GM18508 (cell line): ENCODE data around the gene GLB1L.
"Not testable (repeated sequence)": the region's sequence is repeated elsewhere in the genome, so short reads cannot be mapped to it uniquely, and the experiment has no call there.

Experiments used
- ATAC-seq: cut with Tn5 transposase; IDR thresholded peaks from one replicate; pipeline ENCODE4 v1.9.1; 2021; ENCODE audit warnings: moderate number of reproducible peaks; ENCODE audit not compliant: insufficient read depth, unreplicated experiment

The GLB1L gene

DNA sequence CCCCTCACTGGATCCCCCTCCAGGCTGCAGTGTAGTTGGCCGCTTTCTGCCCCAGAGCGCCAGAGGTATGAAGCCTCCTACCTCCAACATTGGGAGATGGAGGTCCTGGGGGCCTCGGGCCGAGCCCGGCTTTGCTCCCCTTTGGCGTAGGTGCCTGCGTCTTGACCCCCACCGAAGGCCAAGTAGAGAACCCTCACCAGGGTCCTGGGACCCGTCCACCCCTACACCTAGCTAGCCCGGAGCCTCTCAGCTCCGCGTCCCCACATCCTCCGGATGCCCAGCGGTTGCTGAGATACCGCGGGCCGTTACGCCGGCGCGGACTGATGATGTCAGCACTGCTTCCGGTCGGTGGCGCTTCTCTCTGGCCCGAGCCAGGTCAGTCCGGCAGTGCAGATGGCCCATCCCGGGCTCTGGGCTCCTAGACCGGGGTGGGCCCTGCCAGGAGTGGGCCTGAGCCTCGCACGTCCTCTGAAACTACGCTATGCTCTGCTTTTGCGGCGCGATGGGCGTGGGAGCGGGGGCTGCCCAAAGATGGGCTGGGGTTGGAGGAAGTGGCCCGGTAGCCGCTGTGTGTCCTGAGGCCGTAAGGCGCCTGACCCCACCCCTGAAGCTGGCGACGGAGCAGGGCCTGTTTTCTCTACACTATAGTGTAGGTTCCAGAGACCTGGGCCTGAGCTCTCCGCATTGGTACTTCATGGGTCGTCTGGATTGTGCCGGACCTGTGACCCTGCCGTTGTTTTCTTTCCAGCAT is at the start of gene GLB1L, which contains the start of gene STK16:
Gene GLB1L (minus strand): TSS at position 297 of the 751 bp plus-strand sequence. CDS start 1,871 bp downstream, outside the sequence.
Gene STK16 (plus strand): TSS at position 332 of the 751 bp plus-strand sequence. CDS start 521 bp downstream, outside the sequence.
- ATAC-seq = peak; percentile 41

DNA sequence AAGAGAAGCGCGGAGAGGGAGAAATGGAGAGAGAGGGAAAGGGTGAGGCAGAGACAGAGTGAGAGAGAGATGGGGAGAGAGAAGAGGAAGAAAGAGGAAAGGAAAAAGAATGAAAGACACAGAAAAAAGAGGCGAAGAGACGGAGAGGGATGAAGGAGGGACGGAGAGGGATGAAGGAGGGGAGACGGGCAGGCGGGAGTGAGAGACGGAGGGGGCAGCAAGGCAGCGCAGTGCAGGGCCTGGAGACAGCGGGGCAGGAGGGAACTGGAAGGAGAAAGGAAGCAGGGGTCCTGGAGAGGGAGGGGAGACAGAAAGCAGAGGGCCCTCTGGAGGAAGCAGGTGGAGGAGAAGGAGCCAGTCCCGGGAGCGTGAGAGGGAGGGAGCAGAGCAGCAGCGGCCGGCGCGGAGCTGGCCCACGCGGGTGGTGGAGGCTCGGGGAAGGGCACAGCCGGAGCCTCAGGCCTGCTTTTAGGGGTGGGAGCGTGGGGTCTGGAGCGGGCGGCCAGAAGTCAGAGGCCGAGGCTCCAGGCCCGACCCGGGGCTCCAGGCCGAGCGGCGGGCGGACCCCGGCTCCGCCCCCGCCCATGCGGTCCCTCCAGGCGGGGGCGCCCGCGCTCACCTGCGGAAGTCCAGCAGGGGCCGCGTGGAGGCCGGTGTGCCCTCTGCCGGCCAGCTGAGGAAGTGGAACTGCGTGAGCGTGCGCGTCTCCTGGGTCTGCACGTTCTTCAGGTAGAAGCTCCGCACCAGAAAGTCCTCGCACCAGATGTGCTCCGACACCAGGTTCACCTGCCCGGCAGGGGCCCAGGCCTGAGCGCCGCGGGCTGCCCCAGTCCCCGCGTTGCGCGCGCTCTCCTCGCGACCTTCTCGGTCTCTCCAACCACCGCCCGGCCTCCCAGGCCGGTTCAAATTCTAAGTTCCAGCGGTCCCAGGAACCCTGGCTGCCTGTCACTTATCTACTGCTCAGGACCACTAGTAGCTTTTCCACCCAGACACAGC is 49.4 kb upstream of the GLB1L start:
- peak; percentile 54 for ATAC-seq

DNA sequence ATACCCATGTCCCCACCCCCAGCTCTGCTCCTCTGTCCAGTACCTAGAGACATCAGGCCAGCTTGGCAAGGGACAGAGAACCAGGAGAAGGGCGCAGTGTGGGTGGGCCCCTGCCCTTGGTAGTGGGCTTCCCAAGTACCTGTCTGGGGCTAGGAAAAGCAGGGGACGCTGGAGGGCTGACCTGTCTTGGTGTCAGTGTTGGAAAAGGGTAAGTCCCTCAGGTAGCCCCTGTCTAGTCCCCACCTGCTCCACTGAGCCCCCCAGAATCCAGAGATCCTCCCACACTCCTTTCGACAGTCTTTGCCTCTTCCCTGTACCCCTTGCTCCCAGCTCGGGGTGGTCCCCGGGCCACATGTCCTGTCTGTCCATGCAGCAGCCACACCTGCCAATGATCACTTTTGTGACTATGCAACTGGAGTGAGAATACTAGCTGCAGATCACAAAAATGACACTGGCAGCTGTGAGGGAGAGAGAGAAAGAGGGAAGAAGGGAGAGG is 48.5 kb upstream of the GLB1L start:
- ATAC-seq = no peak

DNA sequence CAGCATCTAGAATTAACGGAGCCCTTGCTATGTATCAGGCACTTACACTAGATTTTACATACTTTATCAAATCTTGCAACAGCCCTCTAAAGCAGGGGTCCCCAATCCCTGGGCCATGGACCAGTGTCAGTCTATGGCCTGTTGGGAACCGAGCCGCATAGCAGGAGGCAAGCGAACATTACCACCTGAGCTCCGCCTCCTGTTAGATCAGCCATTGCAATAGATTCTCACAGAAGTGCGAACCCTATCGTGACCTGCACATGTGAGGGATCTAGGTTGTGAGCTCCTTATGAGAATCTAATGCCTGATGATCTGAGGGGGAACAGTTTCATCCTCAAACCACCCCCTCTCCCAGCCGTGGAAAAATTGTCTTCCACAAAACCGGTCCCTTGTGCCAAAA is 47.4 kb upstream of the GLB1L start:
- no peak for ATAC-seq

DNA sequence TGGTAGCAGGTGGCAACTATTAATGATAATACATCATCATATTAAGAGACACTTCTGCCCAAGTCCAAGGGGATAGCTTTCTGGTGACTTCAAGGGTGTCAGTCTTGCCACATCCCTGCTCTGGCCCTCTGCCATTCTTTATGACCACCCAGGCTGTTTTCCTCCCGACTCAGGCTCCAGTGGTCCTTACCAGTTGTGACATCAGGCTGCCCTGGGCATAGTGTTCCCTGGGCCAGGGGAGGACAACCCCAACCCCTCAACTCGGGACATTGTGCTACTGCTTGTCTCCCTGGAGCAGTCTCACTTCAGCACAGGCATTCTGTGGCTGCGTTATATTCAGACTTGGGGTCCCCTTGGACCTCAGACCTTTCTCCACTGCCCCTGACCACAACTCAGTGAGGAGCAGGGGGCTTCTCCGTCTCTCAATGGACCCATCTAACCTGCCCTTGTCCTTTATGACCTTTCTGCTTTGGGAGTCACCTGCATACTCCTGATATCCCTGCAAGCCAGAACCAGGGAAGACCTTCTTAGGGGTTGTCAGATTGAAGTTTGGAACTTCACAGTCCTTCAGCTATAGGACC is 46.8 kb upstream of the GLB1L start:
- ATAC-seq = no peak

DNA sequence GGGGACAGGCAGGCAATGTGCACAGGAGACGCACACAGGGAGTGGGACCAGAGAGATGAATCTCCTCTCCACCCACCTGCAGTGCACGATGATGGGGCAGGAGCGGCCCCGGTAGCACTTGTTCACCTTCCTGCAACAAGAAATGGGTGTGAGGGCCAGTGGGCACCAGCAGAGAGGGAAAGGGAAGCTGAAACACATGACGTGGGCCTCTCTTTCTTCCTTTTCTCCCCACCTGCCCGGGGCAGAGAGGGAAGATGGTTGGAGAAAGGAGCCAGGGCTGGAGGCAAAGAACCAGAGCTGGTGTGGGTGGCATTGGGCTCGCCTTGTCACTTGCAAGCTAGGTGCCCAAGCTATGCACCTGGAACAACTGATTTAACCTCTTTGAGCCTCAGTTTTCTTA is 46.1 kb upstream of the GLB1L start:
- no peak for ATAC-seq

DNA sequence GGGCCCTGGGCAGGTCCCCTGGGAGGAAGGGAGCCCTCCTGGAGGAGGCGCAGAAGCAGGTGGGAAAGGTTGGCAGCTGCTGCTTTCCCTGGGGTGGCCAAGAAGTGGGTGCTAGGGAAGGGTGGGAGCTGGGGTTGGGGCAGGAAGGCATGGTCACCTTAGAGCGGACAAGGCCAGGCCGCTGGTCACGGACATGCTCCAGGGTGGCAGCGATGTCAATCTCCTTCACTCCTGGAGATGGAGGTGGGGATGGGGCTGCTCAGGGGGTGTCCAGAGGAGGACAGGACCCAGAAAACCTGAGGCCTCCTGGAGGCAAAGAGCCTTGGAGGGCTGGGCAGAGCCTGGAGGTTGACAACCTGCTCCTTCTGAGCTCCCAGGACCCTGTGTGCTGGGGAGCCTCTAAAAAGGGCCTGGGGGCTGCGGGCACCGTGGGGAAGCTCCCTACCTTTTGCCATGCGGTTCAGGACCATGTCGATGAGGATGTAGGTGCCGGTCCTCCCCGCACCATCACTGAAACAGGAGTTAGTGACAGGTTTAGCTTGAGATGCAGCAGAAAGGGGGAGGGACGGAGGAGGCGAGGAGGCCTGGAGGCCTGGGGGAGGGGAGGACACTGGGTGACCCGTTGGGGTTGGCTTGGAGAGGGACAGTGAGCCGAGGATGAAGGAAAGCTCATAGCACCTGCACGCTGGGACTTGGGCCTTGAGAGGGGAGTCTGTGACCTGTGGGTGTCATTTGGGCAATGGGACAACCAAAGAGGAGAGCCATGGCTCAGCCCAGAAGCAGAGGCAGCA is 45.3 kb upstream of the GLB1L start:
- no peak for ATAC-seq

DNA sequence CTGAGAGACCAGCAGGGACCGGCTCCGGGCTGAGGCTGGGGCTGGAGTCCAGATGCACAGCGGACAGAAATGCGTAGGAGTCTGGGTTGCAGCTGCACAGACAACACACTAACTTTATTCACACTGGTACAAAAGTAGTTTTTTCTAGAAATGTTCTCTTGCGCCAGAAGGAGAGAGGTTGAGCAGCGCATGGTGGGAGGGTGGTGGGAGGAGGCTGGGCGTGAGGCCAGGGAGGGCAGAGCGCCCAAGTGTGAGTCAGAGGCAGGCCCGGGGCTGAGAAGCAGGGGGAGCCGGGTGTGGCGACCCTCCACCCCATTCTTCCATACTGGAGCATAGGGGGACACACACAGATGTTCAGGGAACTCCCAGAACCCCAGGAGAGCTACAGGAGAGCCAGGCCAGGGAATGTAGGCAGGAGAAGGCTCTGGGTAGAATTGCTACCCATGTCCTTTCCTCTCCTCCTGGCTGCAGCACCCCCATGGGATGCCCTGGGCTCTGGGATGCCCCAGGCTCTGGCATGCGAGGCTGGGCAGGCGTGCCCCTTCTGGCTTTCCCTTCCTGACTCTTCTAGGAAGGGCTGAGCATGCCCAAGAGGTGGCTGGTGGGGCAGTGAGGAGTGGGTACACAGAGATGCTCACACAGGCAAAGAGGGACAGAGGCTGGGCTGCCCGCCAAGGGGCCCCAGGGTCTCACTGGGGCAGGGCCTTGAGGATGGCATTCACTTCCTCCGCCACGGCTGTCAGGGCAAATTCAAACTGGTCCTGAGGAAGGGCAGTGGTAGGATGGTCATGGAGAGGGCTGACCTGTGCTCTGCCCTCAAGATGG is 44.5 kb upstream of the GLB1L start:
- no peak for ATAC-seq

DNA sequence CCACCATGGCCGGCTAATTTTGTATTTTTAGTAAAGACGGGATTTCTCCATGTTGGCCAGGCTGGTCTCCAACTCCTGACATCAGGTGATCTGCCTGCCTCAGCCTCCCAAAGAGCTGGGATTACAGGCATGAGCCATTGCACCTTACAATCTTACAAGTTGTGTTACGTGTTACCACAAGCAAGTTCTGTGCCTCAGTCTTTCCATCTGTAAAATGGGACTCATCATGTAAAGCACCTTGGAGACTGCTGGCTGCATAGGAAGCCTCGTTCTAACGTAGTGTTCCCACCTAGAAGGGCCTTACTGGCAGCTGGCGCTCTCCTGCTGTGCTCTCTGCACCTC is 43.9 kb upstream of the GLB1L start:
- ATAC-seq = no peak

DNA sequence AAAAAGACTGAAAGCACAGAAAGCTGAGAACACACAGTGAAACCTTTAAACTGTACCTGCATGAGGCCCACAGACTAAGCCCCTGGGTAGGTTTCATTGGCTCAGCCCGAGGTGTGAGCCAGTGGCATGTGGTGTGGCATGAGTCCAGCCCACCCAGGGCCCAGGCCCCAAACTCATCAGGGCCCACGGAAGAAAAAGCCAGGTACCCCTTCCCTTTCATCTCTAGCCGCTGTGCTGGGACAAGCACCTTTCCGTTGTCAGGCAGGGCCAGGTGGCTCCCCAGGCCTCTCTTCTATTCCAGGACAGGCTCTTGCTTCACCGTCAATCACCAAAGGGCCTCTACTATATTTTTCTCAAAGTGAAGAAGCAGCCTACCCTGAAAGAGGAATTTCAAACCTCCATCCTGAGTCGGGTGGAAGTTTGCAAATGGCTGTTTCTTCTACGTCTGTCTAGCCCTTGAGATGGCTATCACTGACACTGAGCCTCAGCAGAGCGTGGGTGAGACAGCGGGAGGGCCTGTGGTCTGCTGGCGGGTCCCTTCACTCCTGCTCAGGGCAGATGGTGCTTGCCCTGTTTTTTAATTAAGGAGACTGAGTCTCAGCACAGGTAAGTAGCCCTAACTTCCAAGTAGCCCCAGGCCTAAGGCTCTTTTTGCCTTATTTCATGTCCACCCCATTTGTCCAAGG is 42.5 kb upstream of the GLB1L start:
- ATAC-seq = no peak

DNA sequence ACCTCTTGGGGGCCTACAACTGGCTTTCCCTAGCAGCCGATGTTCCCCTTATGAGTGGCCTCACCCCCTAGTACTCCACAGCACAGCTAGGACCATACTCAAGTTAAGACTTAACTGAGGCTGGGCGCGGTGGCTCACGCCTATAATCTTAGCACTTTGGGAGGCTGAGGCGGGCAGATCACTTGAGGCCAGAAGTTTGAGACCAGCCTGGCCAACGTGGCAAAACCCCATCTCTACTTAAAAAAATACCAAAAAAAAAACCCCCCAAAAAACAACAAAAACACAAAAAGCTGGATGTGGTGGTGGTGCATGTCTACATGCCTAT is 41.8 kb upstream of the GLB1L start:
- not testable (repeated sequence) for ATAC-seq

DNA sequence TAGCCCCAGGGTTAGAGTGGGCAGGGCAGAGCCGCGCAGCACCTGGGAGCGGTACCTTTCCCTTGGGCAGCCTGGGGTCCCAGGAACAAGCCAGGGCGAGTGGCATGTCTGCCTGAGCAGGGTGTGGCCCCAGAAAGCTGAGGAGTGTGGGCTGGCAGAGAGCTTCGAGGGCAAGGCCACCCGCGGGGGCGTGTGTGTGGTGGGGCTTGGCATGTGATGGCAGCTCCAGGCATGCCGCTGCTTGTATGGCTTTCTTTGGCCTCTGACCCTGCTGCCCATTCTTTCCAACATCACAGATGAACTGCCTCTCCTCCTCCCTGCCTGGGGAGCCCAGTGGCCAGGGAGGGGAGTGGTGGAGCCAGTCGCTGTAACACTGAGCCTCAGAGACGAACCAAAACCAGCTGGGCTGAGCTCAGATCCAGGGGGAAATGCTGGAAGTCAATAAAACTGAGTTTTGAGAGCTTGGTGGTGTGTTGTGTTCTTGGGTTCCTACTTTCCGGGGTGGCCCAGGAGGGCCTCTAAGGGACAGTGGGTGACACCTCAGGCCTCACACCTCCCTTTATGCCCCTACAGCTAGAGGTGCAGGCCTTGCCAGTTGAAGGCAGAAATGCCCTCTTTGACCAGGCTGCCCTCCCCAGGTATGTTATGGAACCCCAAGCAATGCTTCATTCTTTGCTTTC is 41.3 kb upstream of the GLB1L start:
- ATAC-seq = no peak

DNA sequence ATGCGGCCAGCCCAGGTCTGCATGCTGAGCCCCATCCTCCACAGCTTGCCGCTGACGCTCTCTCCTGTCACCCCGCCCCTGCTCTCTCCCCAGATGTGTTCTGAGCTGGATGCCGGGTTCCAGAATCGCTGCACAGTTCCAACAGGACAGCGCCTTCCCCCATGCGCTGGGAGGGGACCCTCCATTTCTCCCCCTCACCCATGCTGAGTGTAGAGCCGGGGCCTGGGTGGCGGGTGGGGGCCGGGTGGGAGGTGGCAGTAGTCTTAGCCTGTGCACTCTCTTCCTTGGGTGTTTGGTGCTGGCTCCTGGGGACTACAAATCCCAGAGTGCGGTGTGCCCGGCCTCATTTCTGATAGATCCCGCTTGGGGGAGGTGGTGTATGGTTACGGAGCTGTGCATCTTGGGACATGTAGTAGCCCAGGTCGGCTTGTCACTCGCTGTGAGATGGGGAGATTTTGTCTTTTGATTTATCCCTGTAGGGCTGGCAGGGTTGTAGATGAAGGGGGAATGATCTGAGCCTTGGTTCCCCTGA is 40.7 kb upstream of the GLB1L start:
- ATAC-seq = no peak

DNA sequence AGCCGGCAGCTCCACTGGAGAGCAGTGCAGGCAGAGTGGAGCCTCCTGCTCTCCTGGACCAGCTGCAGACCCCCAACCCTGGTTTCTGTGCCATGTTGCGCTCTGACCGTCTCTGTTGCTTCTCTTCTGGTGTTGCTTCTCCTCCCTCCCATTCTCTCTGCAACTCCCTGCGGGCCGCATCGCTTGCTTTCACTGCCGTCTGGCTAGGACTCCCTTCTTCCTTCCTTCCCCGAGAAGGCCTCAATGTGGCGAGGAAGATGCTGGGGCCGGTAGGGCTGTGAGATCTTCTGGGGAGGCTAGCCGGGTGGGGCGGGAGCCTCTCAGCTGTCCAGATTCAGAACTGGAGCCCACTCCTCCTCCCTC is 40.1 kb upstream of the GLB1L start:
- ATAC-seq = no peak

DNA sequence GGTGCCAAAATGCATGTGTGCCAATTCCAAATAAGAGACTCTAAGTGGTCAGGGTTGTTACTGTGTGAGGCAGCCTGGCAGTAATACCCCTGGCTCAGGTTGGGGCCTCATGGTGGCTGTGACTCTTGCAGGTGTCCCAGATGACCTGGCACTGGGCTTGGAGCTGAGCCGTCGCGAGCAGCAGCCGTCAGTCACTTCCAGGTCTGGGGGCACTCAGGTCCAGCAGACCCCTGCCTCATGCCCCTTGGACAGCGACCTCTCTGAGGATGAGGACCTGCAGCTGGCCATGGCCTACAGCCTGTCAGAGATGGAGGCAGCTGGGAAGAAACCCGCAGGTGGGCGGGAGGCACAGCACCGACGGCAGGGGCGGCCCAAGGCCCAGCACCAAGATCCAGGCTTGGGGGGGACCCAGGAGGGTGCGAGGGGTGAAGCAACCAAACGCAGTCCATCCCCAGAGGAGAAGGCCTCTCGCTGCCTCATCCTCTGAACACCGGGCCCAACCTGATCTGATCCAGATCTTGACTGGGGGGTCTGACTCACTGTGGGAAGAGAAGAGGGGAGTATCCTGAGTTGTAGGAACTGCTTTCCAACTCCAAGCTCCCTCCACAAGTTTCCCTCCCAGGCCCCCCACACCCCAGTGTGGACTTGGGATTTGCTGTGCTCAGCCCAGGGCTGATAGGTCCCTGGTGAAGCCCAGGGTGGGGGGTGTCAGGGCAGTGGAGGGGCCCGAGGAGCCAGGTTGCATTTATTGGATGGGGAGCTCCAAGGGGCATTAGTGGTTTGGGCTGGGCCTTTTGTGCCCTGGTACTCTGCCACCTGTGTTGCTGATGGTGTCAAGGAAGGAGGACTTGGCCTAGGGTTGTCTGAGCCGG is 39.5 kb upstream of the GLB1L start:
- ATAC-seq = no peak

DNA sequence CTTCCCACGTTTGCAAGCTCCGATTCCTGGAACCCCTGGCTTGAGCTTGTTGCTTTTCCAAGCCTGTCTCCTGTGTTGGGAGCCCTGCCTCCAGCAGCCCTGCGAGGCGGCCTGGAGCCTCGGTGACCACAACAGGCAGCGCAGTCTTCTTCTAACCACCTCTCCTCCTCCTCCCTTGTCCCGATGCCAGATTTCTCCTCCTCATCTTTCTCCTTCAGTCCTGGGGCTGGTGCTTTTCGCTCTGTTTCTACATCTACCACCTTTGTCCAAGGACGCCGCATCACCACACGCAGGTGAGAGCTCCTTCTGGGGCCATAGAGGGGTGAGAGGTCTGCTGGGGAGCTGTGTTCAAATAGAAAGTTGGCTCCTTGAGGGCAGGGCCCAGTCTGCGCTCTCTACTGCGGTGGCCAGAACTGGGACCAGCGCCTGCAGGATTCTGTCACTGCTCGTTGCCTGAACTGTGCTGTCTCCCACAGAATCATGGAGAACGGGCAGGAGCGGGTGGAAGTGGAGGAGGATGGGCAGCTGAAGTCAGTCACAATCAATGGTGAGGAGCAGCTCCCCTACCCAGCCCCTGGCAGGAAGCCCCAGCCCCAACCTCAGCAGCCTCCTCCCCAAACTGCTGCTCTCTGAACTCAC is 37.8 kb upstream of the GLB1L start:
- ATAC-seq = no peak

DNA sequence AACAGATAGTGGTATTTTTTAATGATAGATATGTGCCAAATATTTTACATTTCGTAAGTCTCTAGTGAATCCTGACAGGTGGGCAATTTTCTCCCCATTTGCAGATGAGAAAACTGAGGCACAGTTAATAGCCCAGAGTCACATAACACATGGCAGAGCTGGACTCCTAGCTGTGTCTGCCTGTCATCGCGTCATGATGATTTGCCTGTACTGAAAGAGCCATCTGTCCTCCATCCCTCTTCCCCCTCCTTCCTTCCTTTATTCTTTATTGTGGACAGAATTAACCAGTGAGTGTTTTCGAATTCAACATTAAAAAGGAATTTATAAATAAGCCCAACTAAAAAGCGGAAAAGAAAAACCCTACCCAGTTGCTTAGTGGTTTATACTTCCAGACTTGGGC is 37.1 kb upstream of the GLB1L start:
- no peak for ATAC-seq
